B cell (primary cell): ENCODE data around the gene EIF4ENIF1. TPM values are rescaled to one million over a fixed set of nuclear protein-coding genes. Genes with fewer than 3 reads are reported as not detected.
A peak's percentile ranks its signal among the peaks of the same experiment; 100 is the strongest.

Experiments used
- ATAC-seq: fragments of 200-7000 bp; cut with Tn5 transposase; one replicate; pipeline ENCODE4 v1.10.0; 2021; ENCODE audit warnings: low read depth, mild to moderate bottlenecking, moderate number of reproducible peaks, moderate library complexity
- CTCF ChIA-PET: fragments of 350-600 bp; sonication (Branson Sonifier 250); formaldehyde crosslinking; loops from one replicate; lab custom pipeline; 2021; ENCODE audit warnings: antibody characterized with exemption, inconsistent platforms; lab: Charles Lee
- POLR2A ChIA-PET: fragments of 350-600 bp; sonication (Branson Sonifier 250); formaldehyde crosslinking; loops from one replicate; lab custom pipeline; 2021; ENCODE audit warnings: antibody characterized with exemption; lab: Charles Lee
- DNase-seq: peaks from one replicate; pipeline ENCODE4 v3.0.0; 2013
- H2AFZ ChIP-seq: 2 replicates; pipeline ENCODE4 v1.6.1; 2012; ENCODE audit warnings: mild to moderate bottlenecking, low read depth, low read length; ENCODE audit not compliant: insufficient read depth, poor library complexity, severe bottlenecking
- H3K27ac ChIP-seq, 2 donors: 1 replicate in 1 of 2; 2 replicates in 1 of 2; pipeline ENCODE4 v1.5.1; 2012 to 2013; ENCODE audit warnings: low read length in 2 of 2, mild to moderate bottlenecking in 2 of 2, moderate library complexity in 1 of 2
- H3K27me3 ChIP-seq, 4 experiments: fragments of 200-600 bp in 1 of 4; sonication (generic) in 1 of 4; replicated peaks in 1 of 4; 1 replicate in 2 of 4; 2 replicates in 2 of 4; pipeline versions ENCODE4 v1.6.1 to v1.7.0; 2013 to 2016; ENCODE audit warnings: low read length in 3 of 4, mild to moderate bottlenecking in 2 of 4, mixed read lengths in 1 of 4, moderate library complexity in 1 of 4; ENCODE audit not compliant: insufficient read depth in 4 of 4, control insufficient read depth in 3 of 4; ENCODE audit errors: control extremely low read depth in 1 of 4
- H3K36me3 ChIP-seq, 2 experiments: replicated peaks in 1 of 2; 1 replicate in 1 of 2; 2 replicates in 1 of 2; pipeline versions ENCODE4 v1.6.1 to v1.7.1; 2013; ENCODE audit warnings: low read length in 1 of 2; ENCODE audit not compliant: insufficient read depth in 2 of 2, control insufficient read depth in 1 of 2; ENCODE audit errors: control extremely low read depth in 1 of 2, extremely low read depth in 1 of 2
- H3K4me1 ChIP-seq, 2 donors: fragments of 200-600 bp in 1 of 2; sonication (generic) in 1 of 2; 1 replicate in 1 of 2; 2 replicates in 1 of 2; pipeline versions ENCODE4 v1.5.1 to v1.6.1; 2013 to 2017; ENCODE audit warnings: low read length in 2 of 2; ENCODE audit not compliant: control insufficient read depth in 2 of 2, insufficient read depth in 2 of 2
- H3K4me2 ChIP-seq: replicated peaks from 2 replicates; pipeline ENCODE3; 2012; ENCODE audit warnings: mild to moderate bottlenecking, low read depth, low read length; ENCODE audit not compliant: poor library complexity, severe bottlenecking
- H3K4me3 ChIP-seq, 5 experiments: fragments of 200-600 bp in 1 of 5; sonication (generic) in 1 of 5; 1 replicate in 3 of 5; 2 replicates in 2 of 5; pipeline versions ENCODE4 v1.5.1 to v1.7.0; 2011 to 2016; ENCODE audit warnings: low read length in 4 of 5, mild to moderate bottlenecking in 4 of 5, low read depth in 2 of 5, control low read depth in 1 of 5, moderate library complexity in 1 of 5; ENCODE audit not compliant: insufficient read depth in 1 of 5; ENCODE audit errors: control extremely low read depth in 1 of 5, extremely low read depth in 1 of 5
- H3K79me2 ChIP-seq: fragments of 200-600 bp; sonication (generic); one replicate; pipeline ENCODE4 v1.6.0; 2016; ENCODE audit warnings: low read length; ENCODE audit not compliant: control insufficient read depth, insufficient read depth
- H3K9ac ChIP-seq: fragments of 200-600 bp; sonication (generic); 2 replicates; pipeline ENCODE4 v1.6.1; 2017; ENCODE audit warnings: mild to moderate bottlenecking, low read length, moderate library complexity
- H3K9me3 ChIP-seq, 3 donors: one replicate each; pipeline versions ENCODE4 v1.6.1 to v1.7.1; 2013; ENCODE audit warnings: low read length in 2 of 3; ENCODE audit not compliant: control insufficient read depth in 2 of 3, insufficient read depth in 1 of 3; ENCODE audit errors: control extremely low read depth in 1 of 3
- H4K20me1 ChIP-seq: 2 replicates; pipeline ENCODE4 v1.6.0; 2012; ENCODE audit warnings: mild to moderate bottlenecking, low read length; ENCODE audit not compliant: insufficient read depth, control insufficient read depth, poor library complexity, severe bottlenecking
- H3K27ac Mint-ChIP-seq: one replicate; pipeline ENCODE4 v1.8.0; 2021; ENCODE audit warnings: mixed read lengths
- H3K27me3 Mint-ChIP-seq: one replicate; pipeline ENCODE4 v1.8.0; 2021; ENCODE audit warnings: mixed read lengths
- H3K4me1 Mint-ChIP-seq: one replicate; pipeline ENCODE4 v1.8.0; 2021; ENCODE audit warnings: mixed read lengths
- H3K4me3 Mint-ChIP-seq: one replicate; pipeline ENCODE4 v1.8.0; 2021; ENCODE audit warnings: mixed read lengths
- H3K9me3 Mint-ChIP-seq: one replicate; pipeline ENCODE4 v1.8.0; 2022; ENCODE audit warnings: mixed read lengths; ENCODE audit not compliant: insufficient read depth
- EZH2 ChIP-seq: IDR thresholded peaks from 2 replicates; pipeline ENCODE4 v1.6.1; 2012; ENCODE audit warnings: borderline replicate concordance, low read depth, mild to moderate bottlenecking, moderate library complexity, low read length; ENCODE audit not compliant: insufficient read depth, poor library complexity, severe bottlenecking
- WGBS: methylation state at CpG from one replicate; pipeline ENCODE4 v1.1.5; 2013; ENCODE audit warnings: missing lambda C conversion rate; ENCODE audit not compliant: insufficient coverage; 5-methylcytosine and 5-hydroxymethylcytosine counted together
- intact Hi-C: fragments of 100-400 bp; cut with micrococcal nuclease; formaldehyde crosslinking; loops from one replicate; pipeline ENCODE4 v1.10.0; 2022
- polyA plus RNA-seq: library from polyadenylated mRNA; depleted of rRNA; stranded (reverse); fragments of >200 nt; gene quantifications from 2 replicates; pipeline ENCODE4 v1.2.3, GENCODE V29; 2012
- total RNA-seq, 2 donors: library from RNA; stranded (reverse); fragments of 120-200 nt in 1 of 2; gene quantifications; 1 replicate in 1 of 2; 2 replicates in 1 of 2; pipeline versions ENCODE4 v1.2.3 to v1.2.4, GENCODE V29; 2013 to 2022
- TF ChIP-seq, protein P1 (sequence below): fragments of 200-600 bp; IDR thresholded peaks from one replicate; pipeline ENCODE4 v1.8.0; 2022; ENCODE audit warnings: antibody characterized with exemption, mild to moderate bottlenecking

EIF4ENIF1 gene
- total and polyA plus RNA-seq, 2 donors (not counting 1 experiment from before 2014, with no cell fraction given): 29.4 to 58.3 TPM

DNA sequence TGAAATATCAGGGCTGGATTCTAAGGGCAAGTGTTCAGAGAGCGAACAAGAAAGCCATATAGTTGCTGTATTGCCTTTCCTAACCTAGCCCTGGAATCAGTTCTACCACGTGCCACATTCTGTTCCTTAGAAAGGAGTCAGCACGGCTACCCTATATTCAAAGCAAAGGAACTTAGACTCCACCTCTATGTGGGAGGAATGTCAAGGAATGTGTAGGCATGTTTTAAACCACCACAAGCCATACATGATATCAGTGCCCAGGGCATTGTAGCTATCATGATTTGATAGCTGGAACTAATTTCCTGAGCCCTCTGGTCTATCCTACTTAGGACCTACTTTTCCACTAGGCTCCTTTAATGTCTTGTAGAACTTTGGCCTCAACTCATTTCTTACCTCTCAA is 2.5 kb upstream of the EIF4ENIF1 start:
- Mint-ChIP-seq H3K4me1 (peaks cover 52% of the 10 kb centered on the region), H3K27me3 (no peaks in the 10 kb centered on the region), H3K9me3 (no peaks in the 10 kb centered on the region), H3K4me3 (peak overlapping the region; percentile 57), H3K27ac (peak overlapping the region; percentile 98)
- Histone ChIP-seq H3K79me2 (peaks cover 21% of the 10 kb centered on the region), H3K4me2 (no peak overlapping the region), H3K4me3 (no peak overlapping the region), H3K36me3 (peaks cover 0 to 16% of the 10 kb centered on the region in 2 experiments), H3K9me3 (no peaks in the 10 kb centered on the region), H2AFZ (no peak overlapping the region), H3K27ac (peak overlapping the region in 1 of 2 donors; percentile 99), H3K9ac (no peak overlapping the region), H3K4me1 (peaks cover 38 to 59% of the 10 kb centered on the region in 2 donors), H4K20me1 (no peaks in the 10 kb centered on the region), H3K27me3 (no peaks in the 10 kb centered on the region)
- CTCF ChIA-PET: interaction anchor here (1.1 to 2.9 kb wide), 3 partner anchors 40 to 185 kb away, joined by 4 to 8 read pairs (median 7); no protein-coding TSS in a partner anchor
- POLR2A ChIA-PET: no interaction called here
- DNase-seq (no peak), ATAC-seq (no peak)
- no CpG with 5 or more reads among the region's 3 CpGs for WGBS
- no peak for TF ChIP-seq EZH2
- TF ChIP-seq, protein P1, sequence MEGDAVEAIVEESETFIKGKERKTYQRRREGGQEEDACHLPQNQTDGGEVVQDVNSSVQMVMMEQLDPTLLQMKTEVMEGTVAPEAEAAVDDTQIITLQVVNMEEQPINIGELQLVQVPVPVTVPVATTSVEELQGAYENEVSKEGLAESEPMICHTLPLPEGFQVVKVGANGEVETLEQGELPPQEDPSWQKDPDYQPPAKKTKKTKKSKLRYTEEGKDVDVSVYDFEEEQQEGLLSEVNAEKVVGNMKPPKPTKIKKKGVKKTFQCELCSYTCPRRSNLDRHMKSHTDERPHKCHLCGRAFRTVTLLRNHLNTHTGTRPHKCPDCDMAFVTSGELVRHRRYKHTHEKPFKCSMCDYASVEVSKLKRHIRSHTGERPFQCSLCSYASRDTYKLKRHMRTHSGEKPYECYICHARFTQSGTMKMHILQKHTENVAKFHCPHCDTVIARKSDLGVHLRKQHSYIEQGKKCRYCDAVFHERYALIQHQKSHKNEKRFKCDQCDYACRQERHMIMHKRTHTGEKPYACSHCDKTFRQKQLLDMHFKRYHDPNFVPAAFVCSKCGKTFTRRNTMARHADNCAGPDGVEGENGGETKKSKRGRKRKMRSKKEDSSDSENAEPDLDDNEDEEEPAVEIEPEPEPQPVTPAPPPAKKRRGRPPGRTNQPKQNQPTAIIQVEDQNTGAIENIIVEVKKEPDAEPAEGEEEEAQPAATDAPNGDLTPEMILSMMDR: no peak
- intact Hi-C loops: loop anchor here (10.0 kb wide), 3 partner anchors 173 to 983 kb away; partner anchors contain the start of genes FBXO7, PISD and YWHAH

DNA sequence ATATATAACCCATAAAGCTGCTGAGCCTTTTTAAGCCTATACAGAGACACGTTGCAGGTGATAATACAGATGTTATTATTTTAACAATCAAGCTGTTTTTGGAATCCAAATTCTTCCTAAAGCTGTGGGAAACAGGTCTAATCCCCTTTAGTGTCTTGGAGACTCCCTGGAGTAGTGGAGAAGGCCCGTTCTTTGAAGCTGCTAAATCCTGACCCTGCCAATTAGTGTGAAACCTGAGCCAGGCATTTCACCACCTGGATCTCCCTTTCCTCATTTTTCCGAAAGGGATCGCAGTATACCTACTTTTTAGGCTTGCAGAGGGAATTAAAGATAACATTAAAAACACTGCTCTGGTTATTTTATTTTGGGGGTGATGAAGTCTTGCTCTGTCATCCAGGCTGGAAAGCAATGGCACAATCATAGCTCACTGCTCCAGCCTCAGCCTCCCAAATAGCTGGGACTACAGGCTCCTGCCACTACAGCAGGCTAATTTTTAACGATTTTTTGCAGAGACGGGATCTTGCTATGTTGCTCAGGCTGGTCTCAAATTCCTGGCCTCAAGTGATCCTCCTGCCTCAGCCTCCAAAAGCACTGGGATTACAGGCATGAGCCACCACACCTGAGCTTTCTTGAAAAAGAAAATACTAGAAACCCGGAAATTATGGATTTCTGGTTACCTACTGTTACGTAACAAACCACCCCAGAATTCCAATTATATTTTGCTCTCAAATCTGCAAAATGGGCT is 1.7 kb upstream of the EIF4ENIF1 start:
- no peak overlapping the region for H2AFZ ChIP-seq
- no peaks in the 10 kb centered on the region for H3K9me3 Mint-ChIP-seq
- H3K4me1 Mint-ChIP-seq: peaks cover 50% of the 10 kb centered on the region
- H4K20me1 ChIP-seq: no peaks in the 10 kb centered on the region
- H3K79me2 ChIP-seq: peaks cover 23% of the 10 kb centered on the region
- H3K4me1 ChIP-seq: peaks cover 35 to 57% of the 10 kb centered on the region in 2 donors
- intact Hi-C loops: loop anchor here (10.0 kb wide), 3 partner anchors 173 to 983 kb away; partner anchors contain the start of genes FBXO7, PISD and YWHAH
- POLR2A ChIA-PET: interaction anchor here (0.6 kb wide), 1 partner anchor 12 kb away, joined by 3 read pairs; no protein-coding TSS in a partner anchor
- CTCF ChIA-PET: interaction anchor here (1.1 to 2.9 kb wide), 4 partner anchors 40 to 185 kb away, joined by 4 to 8 read pairs (median 6); no protein-coding TSS in a partner anchor
- peak overlapping the region; percentile 98 for H3K27ac Mint-ChIP-seq
- H3K27ac ChIP-seq: peak overlapping the region; percentile 93 to 99
- WGBS: 73% methylated on average over 4 of the region's 8 CpGs
- H3K9me3 ChIP-seq: no peaks in the 10 kb centered on the region
- H3K4me3 ChIP-seq: peak overlapping the region in 4 of 5 experiments; percentile 67 to 100 (median 84)
- TF ChIP-seq, protein P1: no peak
- TF ChIP-seq EZH2: no peak
- H3K36me3 ChIP-seq: peaks cover 0 to 21% of the 10 kb centered on the region in 2 experiments
- ATAC-seq (no peak), DNase-seq (no peak)
- no peaks in the 10 kb centered on the region for H3K27me3 ChIP-seq
- H3K4me2 ChIP-seq: peak overlapping the region; percentile 84
- peak overlapping the region; percentile 94 for H3K9ac ChIP-seq
- peak overlapping the region; percentile 91 for H3K4me3 Mint-ChIP-seq
- H3K27me3 Mint-ChIP-seq: no peaks in the 10 kb centered on the region
